OCI-LY7 (cell line): ENCODE measurements around the gene LRBA. TPM values are rescaled to one million over a fixed set of nuclear protein-coding genes. Genes with fewer than 3 reads are reported as not detected.

Source experiments
- BruUV-seq: library from RNA; stranded (reverse); fragments of 400-500 nt; replicated peaks from 2 replicates; lab custom pipeline; 2021; lab: Mats Ljungman, UMichigan
- CTCF ChIA-PET: fragments of 300-600 bp; sonication (Branson Sonifier 250); formaldehyde crosslinking; loops from one replicate; lab custom pipeline; 2022; ENCODE audit warnings: antibody characterized with exemption; ENCODE audit not compliant: unreplicated experiment; lab: Charles Lee
- POLR2A ChIA-PET: fragments of 300-600 bp; sonication (Branson Sonifier 250); formaldehyde crosslinking; loops from one replicate; lab custom pipeline; 2022; ENCODE audit warnings: antibody characterized with exemption; lab: Charles Lee
- DNase-seq: peaks from one replicate; pipeline ENCODE4 v3.0.0-alpha.2; 2015; ENCODE audit warnings: low spot score
- H2AFZ ChIP-seq: fragments of 200-600 bp; sonication (generic), shearing (Covaris generic); 2 replicates; pipeline ENCODE4 v1.6.1; 2014; ENCODE audit warnings: mild to moderate bottlenecking, antibody characterized with exemption, low read length, moderate library complexity
- H3K27ac ChIP-seq: fragments of 200-600 bp; sonication (generic); 2 replicates; pipeline ENCODE4 v1.5.1; 2014; ENCODE audit warnings: mixed run types, low read depth, mild to moderate bottlenecking, moderate library complexity, low read length, inconsistent platforms; ENCODE audit not compliant: poor library complexity, severe bottlenecking
- H3K36me3 ChIP-seq: fragments of 200-600 bp; sonication (generic); 2 replicates; pipeline ENCODE4 v1.6.1; 2014; ENCODE audit warnings: mild to moderate bottlenecking, antibody characterized with exemption, low read length, moderate library complexity, mixed read lengths; ENCODE audit not compliant: insufficient read depth
- H3K4me1 ChIP-seq: fragments of 200-600 bp; sonication (generic); 2 replicates; pipeline ENCODE4 v1.5.1; 2014; ENCODE audit warnings: mild to moderate bottlenecking, low read length; ENCODE audit not compliant: insufficient read depth, poor library complexity, severe bottlenecking
- H3K4me2 ChIP-seq: fragments of 200-600 bp; sonication (generic); 2 replicates; pipeline ENCODE4 v1.6.1; 2014; ENCODE audit warnings: mild to moderate bottlenecking, low read length
- H3K4me3 ChIP-seq: fragments of 200-600 bp; sonication (generic); 2 replicates; pipeline ENCODE4 v1.5.1; 2014; ENCODE audit warnings: mild to moderate bottlenecking, low read depth, low read length; ENCODE audit not compliant: poor library complexity, severe bottlenecking
- H3K79me2 ChIP-seq: fragments of 200-600 bp; sonication (generic); 2 replicates; pipeline ENCODE4 v1.6.1; 2016; ENCODE audit warnings: low read depth, mild to moderate bottlenecking, low read length, moderate library complexity, mixed read lengths; ENCODE audit not compliant: insufficient read depth
- H3K9me2 ChIP-seq: fragments of 200-600 bp; sonication (generic); 2 replicates; pipeline ENCODE4 v1.6.1; 2016; ENCODE audit warnings: mild to moderate bottlenecking, low read length, mixed read lengths; ENCODE audit not compliant: insufficient read depth
- H3K9me3 ChIP-seq: fragments of 200-600 bp; sonication (generic); 2 replicates; pipeline ENCODE4 v1.6.1; 2014; ENCODE audit warnings: mild to moderate bottlenecking, mixed run types, low read length, mixed read lengths
- H4K20me1 ChIP-seq: fragments of 200-600 bp; sonication (generic); 2 replicates; pipeline ENCODE4 v1.6.1; 2014; ENCODE audit warnings: mild to moderate bottlenecking, antibody characterized with exemption, low read length, moderate library complexity, mixed read lengths; ENCODE audit not compliant: insufficient read depth
- CTCF ChIP-seq: fragments of 200-600 bp; sonication (generic); conservative IDR thresholded peaks from 2 replicates; pipeline ENCODE4 v1.5.1; 2014; ENCODE audit warnings: mild to moderate bottlenecking, antibody characterized with exemption, low read length, moderate library complexity, mixed read lengths
- EZH2phosphoT487 ChIP-seq: fragments of 200-600 bp; sonication (generic); IDR thresholded peaks from 2 replicates; pipeline ENCODE4 v1.6.1; 2018; ENCODE audit warnings: low read depth, borderline replicate concordance, mild to moderate bottlenecking, mixed run types, antibody characterized with exemption, low read length, moderate library complexity, mixed read lengths
- intact Hi-C: fragments of 100-400 bp; cut with micrococcal nuclease; formaldehyde crosslinking; loops from one replicate; pipeline ENCODE4 v1.10.0; 2022; ENCODE audit not compliant: unreplicated experiment
- total RNA-seq, 2 experiments: library from RNA; depleted of rRNA in 1 of 2; stranded (reverse); fragments of >200 nt in 1 of 2; shearing (Covaris generic) in 1 of 2; gene quantifications; 2 replicates each; pipeline ENCODE4 v1.2.3, GENCODE V29; 2014 to 2022

Gene LRBA
- total RNA-seq, 2 experiments from 2014 or later = 60.4 to 66.7 TPM

GRCh38 chr4:150978738-150979575 lies 36.1 kb downstream of the LRBA start:
- DNase-seq = no peak
- Histone ChIP-seq H4K20me1 (peaks cover 2% of the 10 kb centered on the region; the same call in 1 of the 2 replicates), H3K4me2 (no peak overlapping the region), H3K27ac (no peak overlapping the region), H3K79me2 (peaks cover 72% of the 10 kb centered on the region), H3K9me3 (no peaks in the 10 kb centered on the region), H3K4me3 (no peak overlapping the region), H3K36me3 (no peaks in the 10 kb centered on the region), H2AFZ (no peak overlapping the region), H3K9me2 (no peaks in the 10 kb centered on the region), H3K4me1 (no peaks in the 10 kb centered on the region)
- ChIA-PET CTCF (no interaction called here), POLR2A (interaction anchor here (0.5 to 0.8 kb wide), 4 partner anchors 9 to 47 kb away, joined by 3 read pairs; no protein-coding TSS in a partner anchor)
- intact Hi-C loops = no loop called here
- TF ChIP-seq CTCF (no peak), EZH2phosphoT487 (no peak)
- BruUV-seq = no TSS peak

- DNase-seq = no peak
- no peak overlapping the region for H3K27ac ChIP-seq
- no peak overlapping the region for H3K4me2 ChIP-seq
- TF ChIP-seq EZH2phosphoT487 (no peak), CTCF (peak; percentile 27; the same call in 1 of the 2 replicates)
- H3K79me2 ChIP-seq = peaks cover 78% of the 10 kb centered on the region
- ChIA-PET POLR2A (interaction anchor here (0.7 kb wide), 2 partner anchors 37 to 109 kb away, joined by 3 read pairs; no protein-coding TSS in a partner anchor), CTCF (no interaction called here)
- peaks cover 13% of the 10 kb centered on the region for H3K4me1 ChIP-seq
- peaks cover 7% of the 10 kb centered on the region; the same call in 1 of the 2 replicates for H4K20me1 ChIP-seq
- no TSS peak for BruUV-seq
- no peaks in the 10 kb centered on the region for H3K9me3 ChIP-seq
- intact Hi-C loops = no loop called here
- no peaks in the 10 kb centered on the region for H3K36me3 ChIP-seq
- no peak overlapping the region for H2AFZ ChIP-seq
- no peaks in the 10 kb centered on the region for H3K9me2 ChIP-seq
- no peak overlapping the region for H3K4me3 ChIP-seq
Observed at GRCh38 chr4:150976478-150977118, 38.5 kb downstream of the LRBA start.
